HepG2 (cell line): Measurements from ENCODE around the gene ZNF512B. TPM values are rescaled to one million over a fixed set of nuclear protein-coding genes. Genes with fewer than 3 reads are reported as not detected.

Experiments used
- DR1 ChIP-seq: sonication (generic); formaldehyde crosslinking; IDR thresholded peaks from 2 replicates; pipeline ENCODE4 v1.8.0; 2021; ENCODE audit warnings: mild to moderate bottlenecking, missing genetic modification reagents, inconsistent platforms
- IKZF4 ChIP-seq: sonication (generic); formaldehyde crosslinking; IDR thresholded peaks from 2 replicates; pipeline ENCODE4 v1.5.1; 2020; ENCODE audit warnings: borderline replicate concordance, mild to moderate bottlenecking, low read depth, missing genetic modification reagents; ENCODE audit errors: not compliant biosample characterization
- IRF2 ChIP-seq: IDR thresholded peaks from 2 replicates; pipeline ENCODE4 v1.6.1; 2018; ENCODE audit warnings: missing genetic modification reagents, missing compliant biosample characterization
- NR1H2 ChIP-seq: sonication (generic); formaldehyde crosslinking; IDR thresholded peaks from 2 replicates; pipeline ENCODE4 v1.8.1; 2022; ENCODE audit warnings: low read depth, missing genetic modification reagents, borderline replicate concordance
- POGK ChIP-seq: sonication (generic); formaldehyde crosslinking; conservative IDR thresholded peaks from 2 replicates; pipeline ENCODE4 v1.8.0; 2022; ENCODE audit warnings: mild to moderate bottlenecking, moderate library complexity, missing genetic modification reagents
- RXRB ChIP-seq: IDR thresholded peaks from 2 replicates; pipeline ENCODE4 v1.6.1; 2016; ENCODE audit warnings: borderline replicate concordance, missing genetic modification reagents, missing compliant biosample characterization
- SAFB2 ChIP-seq: sonication (generic); formaldehyde crosslinking; IDR thresholded peaks from 2 replicates; pipeline ENCODE4 v1.5.1; 2020; ENCODE audit warnings: missing genetic modification reagents, low read depth, mild to moderate bottlenecking, borderline replicate concordance
- STAT5B ChIP-seq: sonication (generic); formaldehyde crosslinking; IDR thresholded peaks from 2 replicates; pipeline ENCODE4 v1.4.0; 2020; ENCODE audit warnings: missing genetic modification reagents
- ZNF17 ChIP-seq: sonication (generic); formaldehyde crosslinking; IDR thresholded peaks from 2 replicates; pipeline ENCODE4 v1.5.0; 2020; ENCODE audit warnings: mild to moderate bottlenecking, missing genetic modification reagents
- ZNF230 ChIP-seq: sonication (generic); formaldehyde crosslinking; IDR thresholded peaks from 2 replicates; pipeline ENCODE4 v1.4.0; 2020; ENCODE audit warnings: mild to moderate bottlenecking, missing genetic modification reagents
- ZNF383 ChIP-seq: sonication (generic); formaldehyde crosslinking; IDR thresholded peaks from 2 replicates; pipeline ENCODE4 v1.4.0; 2020; ENCODE audit warnings: missing genetic modification reagents, mild to moderate bottlenecking, borderline replicate concordance
- ZNF616 ChIP-seq: sonication (generic); formaldehyde crosslinking; IDR thresholded peaks from 2 replicates; pipeline ENCODE4 v1.5.0; 2020; ENCODE audit warnings: low read depth, mild to moderate bottlenecking, missing genetic modification reagents
- ZNF720 ChIP-seq: sonication (generic); formaldehyde crosslinking; IDR thresholded peaks from 2 replicates; pipeline ENCODE4 v1.4.0; 2020; ENCODE audit warnings: missing genetic modification reagents
- ZNF772 ChIP-seq: sonication (generic); formaldehyde crosslinking; IDR thresholded peaks from 2 replicates; pipeline ENCODE4 v1.5.0; 2020; ENCODE audit warnings: mild to moderate bottlenecking, missing genetic modification reagents
- ZNF777 ChIP-seq: sonication (generic); formaldehyde crosslinking; IDR thresholded peaks from 2 replicates; pipeline ENCODE4 v1.4.0; 2020; ENCODE audit warnings: missing genetic modification reagents
- polyA plus RNA-seq, 8 experiments: library from polyadenylated mRNA; depleted of rRNA in 3 of 8; stranded (reverse) in 7 of 8; unstranded in 1 of 8; fragments of >200 nt; fragmentation: Illumina TruSeq in 4 of 8; extraction: Trizol in 4 of 8; gene quantifications; 2 replicates each; pipeline versions ENCODE4 v1.2.1 to v1.2.3, GENCODE V29; 2011 to 2016; ENCODE audit warnings: low read depth in 4 of 8, missing spikeins in 1 of 8, mixed read lengths in 1 of 8; ENCODE audit not compliant: insufficient read depth in 1 of 8
- total RNA-seq, 5 experiments: library from RNA; depleted of rRNA; stranded (reverse); fragments of >200 nt; fragmentation: Illumina TruSeq; extraction: Trizol; gene quantifications; 2 replicates each; pipeline ENCODE4 v1.2.3, GENCODE V29; 2016; ENCODE audit warnings: low read depth in 1 of 5
- TF ChIP-seq, protein P1 (sequence below): sonication (generic); formaldehyde crosslinking; IDR thresholded peaks from 2 replicates; pipeline ENCODE4 v1.5.1; 2020; ENCODE audit warnings: mild to moderate bottlenecking, missing genetic modification reagents, borderline replicate concordance
- TF ChIP-seq, protein P2 (sequence below): sonication (generic); formaldehyde crosslinking; IDR thresholded peaks from 2 replicates; pipeline ENCODE4 v1.5.0; 2020; ENCODE audit warnings: mild to moderate bottlenecking, missing genetic modification reagents, borderline replicate concordance

ZNF512B gene
- total and polyA plus RNA-seq, 2 of the 13 experiments (the other 11 are each of a cell fraction or from before 2014, with no cell fraction given) = 11.5 to 30.6 TPM

DNA sequence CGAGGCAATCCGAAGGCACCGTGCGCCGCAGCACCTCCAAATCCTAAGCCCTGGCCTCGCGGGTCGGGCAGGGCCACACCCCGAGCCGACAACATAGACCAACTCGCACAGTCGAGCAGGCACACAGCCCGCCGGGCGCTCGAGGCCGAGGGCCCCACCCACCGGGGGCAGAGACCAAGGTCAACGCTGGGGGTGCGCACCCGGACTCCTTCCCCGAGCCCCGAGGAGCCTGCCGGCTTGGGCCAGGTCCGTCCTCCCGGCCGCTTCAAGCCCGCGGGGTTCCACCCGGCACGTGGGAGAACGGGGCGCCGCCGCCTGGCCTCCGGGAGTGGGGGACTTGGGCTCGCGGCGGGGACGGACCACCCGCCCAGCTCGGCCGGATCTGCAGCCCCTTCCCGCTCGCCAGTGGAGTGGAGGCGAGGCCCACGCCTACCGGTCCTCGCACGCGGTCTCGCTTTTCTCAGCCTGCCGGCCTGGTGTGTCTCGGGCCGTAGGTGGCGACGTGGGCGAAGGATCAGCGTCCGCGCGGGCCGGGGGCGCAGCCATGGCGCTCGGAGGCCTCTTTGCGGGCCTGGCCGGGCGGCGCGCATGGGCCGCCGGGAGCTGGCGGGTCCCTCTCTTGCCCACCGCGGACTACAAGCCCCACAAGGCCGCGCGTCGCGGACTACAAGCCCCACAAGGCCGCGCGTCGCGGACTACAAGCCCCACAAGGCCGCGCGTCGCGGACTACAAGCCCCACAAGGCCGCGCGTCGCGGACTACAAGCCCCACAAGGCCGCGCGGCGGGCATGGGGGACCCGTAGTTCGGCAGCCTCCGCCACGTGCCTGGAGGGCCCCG lies 13.7 kb downstream of the ZNF512B start, which contains the start of gene UCKL1 (continued):
- TF ChIP-seq, protein P1, sequence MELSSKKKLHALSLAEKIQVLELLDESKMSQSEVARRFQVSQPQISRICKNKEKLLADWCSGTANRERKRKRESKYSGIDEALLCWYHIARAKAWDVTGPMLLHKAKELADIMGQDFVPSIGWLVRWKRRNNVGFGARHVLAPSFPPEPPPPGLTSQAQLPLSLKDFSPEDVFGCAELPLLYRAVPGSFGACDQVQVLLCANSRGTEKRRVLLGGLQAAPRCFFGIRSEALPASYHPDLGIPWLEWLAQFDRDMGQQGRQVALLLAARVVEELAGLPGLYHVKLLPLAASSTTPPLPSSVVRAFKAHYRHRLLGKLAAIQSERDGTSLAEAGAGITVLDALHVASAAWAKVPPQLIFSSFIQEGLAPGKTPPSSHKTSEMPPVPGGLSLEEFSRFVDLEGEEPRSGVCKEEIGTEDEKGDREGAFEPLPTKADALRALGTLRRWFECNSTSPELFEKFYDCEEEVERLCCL (CRISPR knock-in tag) = peak; percentile 50; the same call in 1 of the 2 replicates
- TF ChIP-seq ZNF383 (CRISPR knock-in tag) = peak; percentile 100
- TF ChIP-seq NR1H2 (CRISPR knock-in tag) = peak; percentile 99
- peak; percentile 95; the same call in 1 of the 2 replicates for TF ChIP-seq RXRB (CRISPR knock-in tag)
- TF ChIP-seq IRF2 = peak; percentile 98
- TF ChIP-seq ZNF777 (CRISPR knock-in tag) = peak; percentile 88
- peak; percentile 99 for TF ChIP-seq IKZF4 (CRISPR knock-in tag)
- peak; percentile 97; the same call in 1 of the 2 replicates for TF ChIP-seq ZNF772 (CRISPR knock-in tag)
- TF ChIP-seq, protein P2, sequence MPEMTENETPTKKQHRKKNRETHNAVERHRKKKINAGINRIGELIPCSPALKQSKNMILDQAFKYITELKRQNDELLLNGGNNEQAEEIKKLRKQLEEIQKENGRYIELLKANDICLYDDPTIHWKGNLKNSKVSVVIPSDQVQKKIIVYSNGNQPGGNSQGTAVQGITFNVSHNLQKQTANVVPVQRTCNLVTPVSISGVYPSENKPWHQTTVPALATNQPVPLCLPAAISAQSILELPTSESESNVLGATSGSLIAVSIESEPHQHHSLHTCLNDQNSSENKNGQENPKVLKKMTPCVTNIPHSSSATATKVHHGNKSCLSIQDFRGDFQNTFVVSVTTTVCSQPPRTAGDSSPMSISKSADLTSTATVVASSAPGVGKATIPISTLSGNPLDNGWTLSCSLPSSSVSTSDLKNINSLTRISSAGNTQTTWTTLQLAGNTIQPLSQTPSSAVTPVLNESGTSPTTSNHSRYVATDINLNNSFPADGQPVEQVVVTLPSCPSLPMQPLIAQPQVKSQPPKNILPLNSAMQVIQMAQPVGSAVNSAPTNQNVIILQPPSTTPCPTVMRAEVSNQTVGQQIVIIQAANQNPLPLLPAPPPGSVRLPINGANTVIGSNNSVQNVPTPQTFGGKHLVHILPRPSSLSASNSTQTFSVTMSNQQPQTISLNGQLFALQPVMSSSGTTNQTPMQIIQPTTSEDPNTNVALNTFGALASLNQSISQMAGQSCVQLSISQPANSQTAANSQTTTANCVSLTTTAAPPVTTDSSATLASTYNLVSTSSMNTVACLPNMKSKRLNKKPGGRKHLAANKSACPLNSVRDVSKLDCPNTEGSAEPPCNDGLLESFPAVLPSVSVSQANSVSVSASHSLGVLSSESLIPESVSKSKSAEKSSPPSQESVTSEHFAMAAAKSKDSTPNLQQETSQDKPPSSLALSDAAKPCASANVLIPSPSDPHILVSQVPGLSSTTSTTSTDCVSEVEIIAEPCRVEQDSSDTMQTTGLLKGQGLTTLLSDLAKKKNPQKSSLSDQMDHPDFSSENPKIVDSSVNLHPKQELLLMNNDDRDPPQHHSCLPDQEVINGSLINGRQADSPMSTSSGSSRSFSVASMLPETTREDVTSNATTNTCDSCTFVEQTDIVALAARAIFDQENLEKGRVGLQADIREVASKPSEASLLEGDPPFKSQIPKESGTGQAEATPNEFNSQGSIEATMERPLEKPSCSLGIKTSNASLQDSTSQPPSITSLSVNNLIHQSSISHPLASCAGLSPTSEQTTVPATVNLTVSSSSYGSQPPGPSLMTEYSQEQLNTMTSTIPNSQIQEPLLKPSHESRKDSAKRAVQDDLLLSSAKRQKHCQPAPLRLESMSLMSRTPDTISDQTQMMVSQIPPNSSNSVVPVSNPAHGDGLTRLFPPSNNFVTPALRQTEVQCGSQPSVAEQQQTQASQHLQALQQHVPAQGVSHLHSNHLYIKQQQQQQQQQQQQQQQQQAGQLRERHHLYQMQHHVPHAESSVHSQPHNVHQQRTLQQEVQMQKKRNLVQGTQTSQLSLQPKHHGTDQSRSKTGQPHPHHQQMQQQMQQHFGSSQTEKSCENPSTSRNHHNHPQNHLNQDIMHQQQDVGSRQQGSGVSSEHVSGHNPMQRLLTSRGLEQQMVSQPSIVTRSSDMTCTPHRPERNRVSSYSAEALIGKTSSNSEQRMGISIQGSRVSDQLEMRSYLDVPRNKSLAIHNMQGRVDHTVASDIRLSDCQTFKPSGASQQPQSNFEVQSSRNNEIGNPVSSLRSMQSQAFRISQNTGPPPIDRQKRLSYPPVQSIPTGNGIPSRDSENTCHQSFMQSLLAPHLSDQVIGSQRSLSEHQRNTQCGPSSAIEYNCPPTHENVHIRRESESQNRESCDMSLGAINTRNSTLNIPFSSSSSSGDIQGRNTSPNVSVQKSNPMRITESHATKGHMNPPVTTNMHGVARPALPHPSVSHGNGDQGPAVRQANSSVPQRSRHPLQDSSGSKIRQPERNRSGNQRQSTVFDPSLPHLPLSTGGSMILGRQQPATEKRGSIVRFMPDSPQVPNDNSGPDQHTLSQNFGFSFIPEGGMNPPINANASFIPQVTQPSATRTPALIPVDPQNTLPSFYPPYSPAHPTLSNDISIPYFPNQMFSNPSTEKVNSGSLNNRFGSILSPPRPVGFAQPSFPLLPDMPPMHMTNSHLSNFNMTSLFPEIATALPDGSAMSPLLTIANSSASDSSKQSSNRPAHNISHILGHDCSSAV = peak; percentile 97
- TF ChIP-seq DR1 (CRISPR knock-in tag) = peak; percentile 85
- no peak; the same call in 1 of the 2 replicates for TF ChIP-seq ZNF17 (CRISPR knock-in tag)
- peak; percentile 99 for TF ChIP-seq ZNF230 (CRISPR knock-in tag)
- TF ChIP-seq POGK (CRISPR knock-in tag) = peak; percentile 95
- peak; percentile 68; the same call in 1 of the 2 replicates for TF ChIP-seq STAT5B (CRISPR knock-in tag)
- peak; percentile 24 for TF ChIP-seq ZNF720 (CRISPR knock-in tag)
- peak; percentile 99 for TF ChIP-seq SAFB2
- TF ChIP-seq ZNF616 (CRISPR knock-in tag) = peak; percentile 97
